DMS153 treated with DMSO at 0.1 percent for 48 hours (cell line): ENCODE data around the gene RSBN1.

ENCODE experiments used
- DNase-seq: peaks from one replicate; lab custom pipeline; 2025; ENCODE audit not compliant: unreplicated experiment; lab: John Stamatoyannopoulos, UW

RSBN1 gene

DNA sequence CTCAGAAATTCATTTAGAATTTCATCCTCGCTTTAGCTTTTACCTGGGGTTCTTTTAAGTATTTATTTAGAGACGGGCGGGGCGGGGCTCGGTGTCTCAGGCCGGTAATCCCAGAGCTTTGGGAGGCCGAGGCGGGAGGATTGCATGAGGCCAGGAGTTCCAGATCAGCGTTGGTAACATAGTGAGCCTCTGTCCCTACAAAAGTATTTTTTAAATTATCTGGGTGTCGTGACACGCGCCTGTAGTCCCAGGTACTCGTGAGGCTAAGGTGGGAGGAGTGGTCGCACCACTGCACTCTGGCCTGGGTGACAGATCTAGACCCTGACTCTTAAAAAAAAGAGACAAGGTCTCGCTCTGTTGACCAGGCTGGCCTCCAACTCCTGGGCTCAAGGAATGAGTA is 942 bp upstream of the RSBN1 start:
- no peak for DNase-seq

DNA sequence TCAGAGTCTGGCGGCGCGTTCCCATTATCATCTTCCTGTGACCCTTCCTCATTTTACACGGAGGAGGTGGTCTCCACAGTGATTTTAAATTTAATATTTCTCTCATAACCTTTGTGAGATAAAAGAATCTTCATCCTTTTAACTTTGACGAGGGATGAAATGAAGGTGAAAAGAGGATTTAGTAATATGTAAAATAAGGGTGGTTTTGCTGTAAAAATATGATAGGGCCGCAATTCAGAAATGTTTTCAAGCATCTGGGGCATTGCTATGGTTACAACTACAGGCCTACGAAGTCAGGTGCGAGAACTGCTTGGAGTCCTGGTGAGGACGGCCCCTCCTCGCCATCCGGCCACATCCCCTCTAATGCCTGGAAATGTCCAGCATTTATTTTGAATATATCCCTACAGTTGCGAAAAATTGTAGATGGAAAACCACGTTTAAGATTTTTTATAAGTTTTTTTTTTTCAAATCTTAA is 422 bp upstream of the RSBN1 start:
- DNase-seq = no peak

DNA sequence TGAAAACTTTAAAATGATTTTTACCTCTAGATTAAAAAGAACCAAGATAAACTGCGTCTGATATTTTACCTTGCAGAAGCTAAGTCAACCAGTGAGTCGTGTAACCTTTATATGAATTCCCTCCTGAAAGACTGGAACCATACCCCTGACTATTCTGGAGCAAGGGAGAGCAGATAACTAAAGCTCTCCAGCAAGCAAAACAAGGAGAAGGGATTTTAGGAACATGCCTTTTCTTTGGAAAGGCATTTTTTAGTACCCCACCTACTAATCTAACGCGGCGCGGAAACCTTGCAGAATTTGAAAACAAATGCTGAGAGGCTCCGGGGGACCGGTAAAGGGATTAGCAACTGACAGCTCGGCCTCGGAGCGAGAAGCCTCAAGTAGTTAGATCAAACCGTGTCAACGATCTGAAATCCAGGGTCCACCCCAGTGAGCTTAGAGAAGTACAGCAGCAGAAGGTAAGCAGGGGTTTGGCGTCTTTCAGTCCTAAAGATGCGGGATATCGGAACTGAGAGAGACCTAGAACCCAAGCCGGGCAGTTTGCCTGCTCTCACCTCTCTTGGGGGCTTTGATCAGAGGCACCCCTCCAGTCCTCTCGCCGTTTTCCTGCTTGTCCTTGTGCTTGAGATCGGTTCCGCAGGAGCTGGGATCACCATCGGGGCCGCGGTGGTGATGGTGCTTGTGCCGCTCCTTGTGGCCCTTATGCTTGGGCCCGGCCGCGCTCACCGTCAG is 954 bp downstream of the RSBN1 start:
- no peak for DNase-seq

DNA sequence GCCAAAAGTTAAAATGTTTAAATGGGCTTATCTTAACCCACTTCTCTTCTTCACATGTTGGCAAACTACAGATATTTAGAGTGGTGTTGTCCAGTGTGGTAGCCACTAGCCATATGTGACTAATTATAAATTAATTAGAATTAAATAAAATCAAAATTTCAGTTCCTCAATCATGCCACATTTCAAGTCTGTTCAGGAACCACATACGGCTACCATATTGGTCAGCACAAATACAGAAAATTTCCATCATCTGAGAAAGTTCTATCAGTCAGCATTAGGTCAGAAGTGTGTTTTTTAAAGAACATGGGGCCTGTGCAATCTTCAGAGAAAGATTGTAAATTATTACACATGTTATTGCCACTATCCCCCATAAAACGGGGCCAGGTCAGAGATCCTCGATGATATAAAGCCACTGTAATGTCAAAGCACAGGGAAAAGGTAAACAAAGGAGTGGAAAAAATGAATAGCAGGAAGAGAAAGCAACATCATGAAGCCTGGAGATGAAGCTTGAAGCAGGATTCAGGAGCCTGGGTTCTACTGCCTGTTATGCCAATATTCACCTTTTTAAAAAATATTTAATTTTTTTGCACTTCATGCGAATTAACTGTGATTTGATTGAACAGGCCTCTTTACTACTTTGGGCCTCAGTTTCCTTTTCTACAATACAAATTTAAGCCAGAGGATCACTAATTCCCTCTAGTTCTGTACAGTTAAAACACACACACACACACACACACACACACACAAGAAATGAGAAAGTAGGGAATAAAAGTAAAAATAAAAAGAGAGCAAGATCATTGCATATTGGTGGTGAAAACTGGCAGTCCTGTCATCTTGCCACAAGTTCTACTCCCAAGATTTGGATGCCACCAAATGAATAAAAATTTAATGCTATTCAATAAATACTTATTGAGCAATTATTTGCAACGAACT is 2.3 kb downstream of the RSBN1 start:
- no peak for DNase-seq

DNA sequence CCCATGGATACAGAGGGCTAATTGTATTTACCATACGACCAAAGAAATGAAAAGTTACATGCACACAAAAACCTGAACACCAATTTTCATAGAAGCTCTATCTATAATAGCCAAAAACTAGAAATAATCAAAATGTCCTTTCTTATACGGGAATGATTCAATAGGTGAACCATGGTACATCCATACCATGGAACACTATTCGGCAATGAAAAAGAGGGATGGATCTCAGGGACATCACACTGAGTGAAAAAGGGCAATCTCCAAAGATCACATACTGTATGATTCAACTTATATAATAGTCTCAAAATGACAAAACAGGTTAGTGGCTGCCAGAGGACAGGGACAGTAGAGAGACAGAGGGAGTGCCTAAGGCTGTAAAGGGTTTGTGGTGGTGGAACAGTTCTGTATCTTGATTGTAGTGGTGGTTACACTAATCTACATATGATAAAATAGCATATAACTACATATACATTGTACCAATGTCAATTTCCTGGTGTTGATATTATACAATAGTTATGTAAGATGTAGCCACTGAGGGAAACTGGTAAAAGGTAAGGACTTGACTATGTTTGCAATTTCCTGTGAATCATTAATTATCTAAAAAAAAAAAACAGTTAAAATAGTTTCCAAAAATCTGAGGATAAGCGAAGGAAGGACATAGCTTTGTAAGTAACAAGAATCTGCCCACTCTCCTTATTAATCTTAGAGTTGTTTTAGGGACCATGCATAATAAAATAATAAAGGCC is 3.7 kb downstream of the RSBN1 start:
- DNase-seq = no peak

DNA sequence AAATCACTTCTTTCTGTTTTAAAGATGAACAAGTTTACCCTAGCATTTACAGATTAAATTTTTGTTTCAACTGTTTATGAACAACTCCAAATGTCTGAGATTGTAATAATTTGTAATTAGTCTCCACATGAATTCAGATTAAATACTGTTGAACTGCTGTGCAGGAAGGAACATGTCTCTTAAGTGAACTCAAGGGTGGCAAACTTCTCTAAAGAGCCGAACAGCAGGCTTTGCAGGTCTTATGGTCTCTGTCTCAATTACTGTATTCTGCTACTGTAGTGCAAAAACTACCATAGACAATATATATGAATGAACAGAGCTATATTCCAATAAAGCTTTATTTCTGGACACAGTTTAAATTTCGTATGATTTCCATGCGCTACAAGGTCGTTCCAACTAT is 6.6 kb downstream of the RSBN1 start:
- no peak for DNase-seq

DNA sequence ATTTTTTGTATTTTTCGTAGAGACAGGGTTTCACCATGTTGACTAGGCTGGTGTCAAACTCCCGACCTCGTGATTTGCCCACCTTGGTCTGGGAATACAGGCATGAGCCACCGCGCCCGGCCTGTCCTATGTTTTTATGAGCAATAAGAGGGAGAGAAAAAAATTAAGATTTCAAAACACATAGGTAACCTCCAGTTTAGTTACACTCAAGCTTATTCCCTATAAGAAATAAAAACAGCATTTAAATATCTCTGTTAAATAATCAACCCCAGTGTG is 7.1 kb downstream of the RSBN1 start:
- no peak for DNase-seq

DNA sequence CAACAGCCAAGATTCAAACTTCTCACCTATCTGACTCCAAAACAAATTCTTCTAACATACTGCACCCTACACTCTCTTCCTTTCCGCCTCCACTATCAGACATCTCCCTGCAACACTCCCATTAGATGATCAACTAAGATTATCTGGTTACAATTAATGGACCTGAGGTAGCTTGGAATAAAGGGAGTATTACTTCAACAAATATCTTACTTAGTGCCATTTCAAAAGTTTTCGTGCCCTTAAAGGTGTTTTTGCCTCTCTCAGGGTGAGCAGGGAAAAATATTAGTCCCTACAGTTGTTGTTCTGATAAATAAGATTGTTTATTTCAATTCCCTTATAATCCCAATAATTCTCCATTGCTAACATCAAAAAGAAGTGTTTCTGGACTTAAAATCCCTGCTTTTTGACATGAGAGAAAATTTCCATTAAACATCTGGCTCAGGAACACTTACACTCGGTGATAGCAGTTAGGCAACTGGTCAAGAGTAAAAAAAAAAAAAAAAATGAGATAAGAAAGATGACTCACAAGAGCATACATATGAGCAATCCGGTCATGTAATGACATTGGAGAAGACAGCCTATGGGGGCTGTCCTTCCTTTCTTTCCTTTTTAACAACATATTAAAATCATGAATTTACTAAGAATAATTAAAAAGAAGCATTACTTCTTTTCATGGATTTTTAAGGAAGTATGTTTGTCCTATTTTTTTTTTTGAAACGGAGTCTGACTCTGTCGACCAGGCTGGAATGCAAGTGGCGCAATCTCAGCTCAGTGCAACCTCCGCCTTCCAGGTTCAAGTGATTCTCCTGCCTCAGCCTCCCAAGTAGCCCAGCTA is 7.6 kb downstream of the RSBN1 start:
- no peak for DNase-seq

DNA sequence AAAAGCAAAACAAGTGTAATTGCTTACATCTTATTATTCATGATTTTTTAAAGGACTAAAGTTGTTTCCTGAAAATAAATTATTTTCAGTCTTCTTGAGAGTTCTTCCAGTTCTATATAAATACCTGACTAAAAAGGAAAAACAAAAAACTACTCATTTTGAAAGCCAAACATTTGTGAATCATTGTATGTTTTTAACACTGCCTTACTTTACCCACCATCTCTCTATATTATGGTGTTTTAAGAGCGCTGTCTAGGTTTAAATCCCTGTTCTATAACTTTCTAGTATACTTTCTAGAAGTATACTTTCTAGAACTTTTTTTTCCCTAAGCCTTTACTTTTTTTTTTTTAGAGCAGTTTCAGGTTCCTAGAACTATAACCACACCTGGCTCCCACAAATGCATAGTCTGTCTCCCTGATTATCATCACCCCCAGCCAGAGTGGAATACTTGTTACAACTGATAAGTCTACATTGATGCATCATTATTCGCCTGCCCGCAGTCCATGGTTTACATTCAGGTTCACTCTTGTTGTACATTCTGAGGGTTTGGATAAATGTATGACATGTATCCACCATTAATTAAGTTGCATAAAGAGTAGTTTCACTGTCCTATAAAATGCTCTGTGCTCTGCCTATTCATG is 9.8 kb downstream of the RSBN1 start:
- no peak for DNase-seq

DNA sequence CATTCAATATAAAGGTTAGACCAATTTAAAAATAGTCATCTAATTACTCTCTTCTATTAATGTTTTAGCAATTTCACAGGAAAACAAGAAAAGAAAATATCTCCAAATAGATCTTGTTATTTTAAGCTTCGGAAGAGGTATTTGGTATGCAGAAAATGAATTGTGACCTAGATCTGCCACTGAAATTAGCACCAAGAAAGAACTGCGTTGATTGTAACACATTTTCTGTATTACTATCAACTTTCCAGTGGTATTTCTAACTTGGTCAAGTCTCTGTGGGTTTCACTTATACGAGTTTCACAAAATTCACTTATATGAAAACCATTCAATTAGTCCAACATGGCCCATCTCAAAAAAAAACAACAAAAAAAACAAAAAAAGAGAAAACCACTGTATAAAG is 11.8 kb downstream of the RSBN1 start:
- no peak for DNase-seq

DNA sequence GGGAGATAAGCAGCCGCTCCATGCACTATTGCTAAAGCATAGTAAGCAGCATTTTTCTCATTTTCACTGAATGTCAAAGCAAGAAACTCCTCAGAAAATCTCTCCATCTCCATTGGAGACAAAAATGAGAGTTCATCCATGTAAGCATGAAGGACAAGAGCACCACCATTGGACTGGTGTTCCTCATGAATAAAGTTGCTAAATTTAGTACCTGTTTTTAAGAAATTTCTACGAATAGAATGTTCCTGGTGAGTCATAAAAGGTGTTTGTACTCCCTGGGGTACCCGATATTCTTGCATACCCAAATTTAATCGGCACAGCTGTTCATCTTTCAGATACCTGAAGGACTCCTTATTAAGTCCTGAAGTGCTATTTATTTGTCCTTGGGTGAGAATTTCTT is 14.8 kb downstream of the RSBN1 start:
- DNase-seq = no peak

DNA sequence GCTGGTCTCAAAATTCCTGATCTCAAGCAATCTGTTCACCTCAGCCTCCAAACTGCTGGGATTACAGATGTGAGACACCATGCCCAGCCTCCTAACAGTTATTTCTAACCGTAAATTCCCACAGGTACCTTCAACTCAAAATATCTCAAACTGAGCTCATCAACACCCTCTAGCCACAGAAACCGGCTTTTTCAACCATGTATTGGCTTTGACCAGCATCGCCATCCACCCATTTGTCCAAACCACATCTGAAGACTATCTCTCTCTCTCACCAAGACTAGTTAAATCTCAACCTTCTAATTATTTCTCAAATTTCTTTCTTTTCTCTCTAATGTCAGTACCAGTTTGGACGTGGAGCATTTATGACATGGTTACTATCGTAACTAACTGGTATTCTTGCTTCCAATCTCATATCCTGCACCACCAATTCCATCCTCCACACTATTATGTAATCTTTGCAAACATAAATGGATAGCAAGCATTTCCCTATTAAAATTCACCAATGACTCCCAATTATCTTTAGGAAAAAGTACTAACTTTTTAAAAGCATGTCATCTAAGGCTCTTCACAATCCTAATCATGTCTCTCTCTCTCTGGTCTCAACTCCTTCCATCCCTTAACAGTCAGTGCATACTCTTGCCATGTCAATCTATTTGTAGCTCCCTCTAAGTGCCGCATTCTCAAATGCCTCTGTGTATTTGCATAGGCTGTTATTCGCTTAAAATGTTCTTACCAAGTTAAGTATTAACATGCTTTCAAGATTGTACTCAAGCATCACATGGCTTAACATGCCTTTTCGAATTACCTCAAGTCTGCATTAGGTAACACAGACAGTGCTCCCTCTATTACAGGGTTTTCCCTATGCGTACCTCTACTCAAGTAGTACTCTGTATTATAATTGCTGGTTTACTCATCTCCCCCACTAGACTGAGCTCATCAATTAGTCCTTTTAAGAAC is 18.1 kb downstream of the RSBN1 start:
- no peak for DNase-seq

DNA sequence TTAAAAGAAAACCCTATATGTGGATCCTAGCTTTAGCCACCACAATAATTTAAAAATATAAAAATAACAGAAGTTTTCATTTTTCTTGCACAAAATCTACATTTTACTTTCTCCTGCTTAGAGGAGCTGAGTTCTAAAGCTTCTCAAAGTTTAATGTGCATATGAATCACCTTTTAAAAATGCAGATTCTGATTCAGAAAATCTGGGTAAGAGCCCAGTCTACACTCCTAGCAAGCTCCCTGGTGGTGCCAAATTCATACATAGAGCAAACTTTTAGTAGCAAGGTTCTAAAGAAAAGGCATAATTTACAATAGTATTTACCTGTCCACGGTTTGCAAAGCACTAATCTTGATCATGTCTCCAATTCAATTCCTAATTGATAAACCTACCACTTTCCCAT is 19.3 kb downstream of the RSBN1 start:
- no peak for DNase-seq

DNA sequence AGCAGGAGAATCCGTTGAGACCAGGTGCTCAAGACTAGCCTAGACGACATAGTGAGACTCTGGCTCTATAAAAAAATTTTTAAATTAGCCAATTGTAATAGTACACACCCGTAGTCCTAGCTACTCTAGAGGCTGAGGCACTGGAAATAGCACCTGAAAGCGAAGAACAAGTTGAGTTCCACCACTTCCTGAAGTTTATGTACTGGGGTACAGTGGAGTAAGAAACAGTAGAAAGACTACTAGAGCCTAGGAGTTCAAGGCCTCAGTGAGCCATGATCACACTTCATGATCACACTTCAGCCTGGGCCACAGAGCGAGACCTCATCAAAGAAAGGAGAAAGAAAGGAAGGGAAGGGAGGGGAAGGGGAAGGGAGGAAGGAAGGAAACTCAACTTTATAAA is 19.8 kb downstream of the RSBN1 start:
- no peak for DNase-seq

DNA sequence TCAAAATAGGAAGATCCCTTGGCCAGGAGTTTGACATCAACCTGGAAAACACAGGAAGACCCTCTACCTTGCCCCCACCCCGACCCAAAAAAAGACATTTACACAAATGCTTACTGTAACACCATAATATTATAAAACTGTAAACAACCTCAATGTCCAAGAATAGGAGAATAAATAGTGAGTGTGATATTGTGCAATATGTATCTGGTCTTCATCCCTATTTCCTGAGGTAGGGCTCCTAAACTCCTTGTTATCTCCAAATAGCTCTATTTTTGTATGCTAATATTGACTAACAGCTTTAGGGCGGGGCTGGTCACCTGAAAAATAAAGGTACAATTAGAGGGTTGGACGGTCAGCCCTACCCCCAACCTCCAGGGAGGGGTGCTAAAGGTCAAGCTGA is 23.5 kb downstream of the RSBN1 start:
- no peak for DNase-seq

DNA sequence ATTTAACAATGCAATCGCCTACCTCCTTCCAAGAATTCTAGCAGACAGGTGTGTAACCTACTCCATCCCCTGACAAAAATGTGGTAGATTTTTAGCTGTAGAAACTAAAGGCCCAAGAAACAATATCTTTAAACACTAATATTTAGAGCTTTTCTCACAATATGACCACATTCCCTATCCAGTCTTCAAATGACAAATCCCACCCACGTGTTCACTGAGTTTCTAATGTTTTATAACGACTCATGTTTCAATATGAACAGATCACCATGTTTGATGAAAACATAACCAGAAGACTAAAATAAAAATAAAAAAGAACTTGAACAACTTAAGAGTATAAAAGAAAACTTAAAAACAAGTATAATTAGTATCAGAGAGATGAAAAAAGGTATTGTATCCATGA is 24.6 kb downstream of the RSBN1 start:
- no peak for DNase-seq

DNA sequence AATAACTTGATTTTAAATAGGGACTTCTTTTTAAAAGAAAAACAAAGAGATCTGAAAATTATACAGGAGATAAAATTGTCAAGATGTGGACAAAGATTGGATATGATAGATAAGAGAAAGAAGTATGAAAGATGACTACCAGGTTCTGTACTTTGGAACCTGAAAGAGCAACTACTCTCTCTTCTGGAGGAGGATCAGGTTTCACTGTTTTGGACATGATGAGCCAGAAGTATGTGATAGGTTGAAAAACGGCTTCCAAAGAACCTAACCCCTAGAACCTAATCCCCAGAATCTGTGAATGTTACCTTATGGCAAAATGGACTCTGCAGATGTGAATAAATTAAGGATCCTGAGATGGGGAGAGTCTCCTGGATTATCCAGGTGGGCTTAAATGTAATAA is 26.2 kb downstream of the RSBN1 start:
- DNase-seq = no peak

DNA sequence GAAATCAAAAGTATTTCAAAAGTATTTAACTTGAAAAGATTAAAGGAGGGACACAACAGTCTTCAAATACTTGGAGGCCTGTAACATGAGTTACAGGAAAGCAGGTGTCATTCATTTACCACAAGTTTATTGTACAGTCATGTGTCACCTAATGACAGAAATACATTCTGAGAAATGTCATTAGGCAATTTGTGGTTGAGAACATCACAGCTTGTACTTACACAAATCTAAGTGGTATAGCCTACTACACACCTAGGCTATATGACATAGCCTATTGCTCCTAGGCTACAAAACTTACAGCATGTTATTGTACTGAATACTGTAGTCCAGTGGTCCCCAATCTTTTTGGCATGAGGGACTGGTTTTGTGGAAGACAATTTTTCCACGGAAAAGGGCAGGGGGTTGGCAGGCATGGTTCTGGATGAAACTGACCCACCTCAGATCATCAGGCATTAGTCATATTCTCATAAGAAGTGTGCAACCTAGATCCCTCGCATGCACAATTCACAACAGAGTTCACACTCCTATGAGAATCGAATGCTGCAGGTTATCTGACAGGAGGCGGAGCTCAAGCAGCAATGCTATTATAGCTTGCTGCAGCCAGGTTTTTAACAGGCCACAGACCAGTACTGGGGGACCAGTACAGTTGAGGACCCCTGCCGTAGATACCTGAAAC is 28.0 kb downstream of the RSBN1 start:
- no peak for DNase-seq
